ENCODE results near the gene MAPKAPK5. TPM values are rescaled to one million over a fixed set of nuclear protein-coding genes. Genes with fewer than 3 reads are reported as not detected.

Gene MAPKAPK5
- total RNA-seq, 1 experiment from 2014 or later, result 89.5 TPM

DNA sequence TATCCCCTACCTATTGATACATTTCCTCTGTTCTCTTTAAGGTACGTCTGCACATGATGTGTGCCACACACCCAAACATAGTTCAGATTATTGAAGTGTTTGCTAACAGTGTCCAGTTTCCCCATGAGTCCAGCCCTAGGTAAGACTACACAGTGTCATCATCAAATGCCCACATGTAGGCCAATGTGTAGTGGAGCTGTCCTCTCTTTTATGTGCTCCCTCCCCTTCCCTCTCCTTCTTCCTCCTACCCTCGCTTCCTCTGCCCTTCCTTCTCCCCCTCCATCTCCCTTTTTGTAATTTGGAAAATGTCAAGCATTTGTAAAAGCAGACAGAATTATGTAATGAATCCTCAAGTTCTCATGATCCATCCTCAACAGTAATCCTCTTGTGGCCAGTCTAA, 25.5 kb downstream of the MAPKAPK5 start:
- H3K9me3 Mint-ChIP-seq (ENCODE audit: unreplicated experiment), result no peaks in the 10 kb centered on the region
- no peak overlapping the region for H3K4me3 Mint-ChIP-seq (ENCODE audit: unreplicated experiment)
- no peaks in the 10 kb centered on the region for H3K9me3 ChIP-seq
- POLR2A ChIA-PET, result no interaction called here
- BruUV-seq (replicated peaks), result no TSS peak
- H3K27ac Mint-ChIP-seq (ENCODE audit: unreplicated experiment), result no peak overlapping the region
- H3K4me1 Mint-ChIP-seq (ENCODE audit: low read depth, unreplicated experiment), result no peaks in the 10 kb centered on the region
- intact Hi-C loops (cut with micrococcal nuclease; ENCODE audit: unreplicated experiment), result no loop called here
- no peak for DNase-seq
- no peaks in the 10 kb centered on the region for H3K27me3 ChIP-seq (replicated peaks; ENCODE audit: control insufficient read depth, insufficient read depth, low read length)
- H3K27me3 Mint-ChIP-seq (ENCODE audit: insufficient read depth, unreplicated experiment), result no peaks in the 10 kb centered on the region
- TF ChIP-seq CTCF (IDR thresholded peaks at IDR 0.05; ENCODE audit: insufficient read depth in 1 of 2, low read depth in 1 of 2, low read length in 1 of 2, severe bottlenecking in 1 of 2, unreplicated experiment in 1 of 2), result no peak
- CTCF ChIA-PET, result no interaction called here
- H3K36me3 Mint-ChIP-seq (ENCODE audit: insufficient read depth, unreplicated experiment), result peaks cover 63% of the 10 kb centered on the region
- no peaks in the 10 kb centered on the region for H3K4me1 ChIP-seq
- H3K4me3 ChIP-seq (ENCODE audit: low read depth, low read length), result no peak overlapping the region
- no peaks in the 10 kb centered on the region; the same call in 1 of the 2 replicates for H3K36me3 ChIP-seq (ENCODE audit: control insufficient read depth, insufficient read depth, low read length)

DNA sequence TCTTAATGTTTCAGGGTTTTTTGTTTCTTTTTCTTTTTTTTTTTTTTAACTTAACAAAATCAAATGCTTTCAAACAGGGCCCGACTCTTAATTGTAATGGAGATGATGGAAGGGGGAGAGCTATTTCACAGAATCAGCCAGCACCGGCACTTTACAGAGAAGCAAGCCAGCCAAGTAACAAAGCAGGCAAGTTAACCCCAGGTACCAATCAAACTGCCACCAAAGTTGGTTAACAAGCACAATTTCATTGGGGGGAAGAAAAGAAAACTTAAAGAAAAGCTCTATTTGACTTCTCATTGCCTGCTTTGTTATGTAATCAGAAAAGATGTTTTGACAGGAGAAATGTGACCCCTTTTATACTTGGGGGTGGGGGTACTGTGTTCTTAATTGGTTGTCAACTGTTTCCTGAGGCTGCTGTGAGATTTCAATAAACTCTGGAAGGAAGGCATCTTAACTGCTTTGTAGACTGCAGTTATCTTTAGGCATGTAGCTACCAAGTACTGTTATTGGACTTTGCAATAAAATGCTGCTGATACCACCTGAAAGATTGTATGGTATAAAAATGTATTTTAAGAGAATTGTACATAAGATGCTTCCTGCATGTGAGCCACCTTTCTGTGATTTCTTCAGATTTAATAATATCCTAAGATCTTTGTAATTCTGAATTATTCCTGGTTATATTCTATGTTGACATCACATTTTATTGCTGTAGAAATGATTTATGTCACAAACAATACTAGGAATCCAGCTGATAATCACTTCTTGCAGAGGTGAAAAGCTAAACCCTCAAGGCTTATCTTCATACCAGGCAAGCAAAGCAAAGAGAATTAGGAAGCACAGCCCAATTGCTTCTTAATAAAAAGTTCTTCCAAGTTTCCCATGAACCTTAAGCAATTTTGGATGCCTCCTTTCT, 26.9 kb downstream of the MAPKAPK5 start:
- H3K27ac Mint-ChIP-seq (ENCODE audit: unreplicated experiment), result no peak overlapping the region
- H3K4me3 Mint-ChIP-seq (ENCODE audit: unreplicated experiment), result no peak overlapping the region
- H3K36me3 Mint-ChIP-seq (ENCODE audit: insufficient read depth, unreplicated experiment), result peaks cover 63% of the 10 kb centered on the region
- no peaks in the 10 kb centered on the region for H3K9me3 Mint-ChIP-seq (ENCODE audit: unreplicated experiment)
- ChIA-PET POLR2A (no interaction called here), CTCF (no interaction called here)
- intact Hi-C loops (cut with micrococcal nuclease; ENCODE audit: unreplicated experiment), result no loop called here
- H3K4me1 Mint-ChIP-seq (ENCODE audit: low read depth, unreplicated experiment), result no peaks in the 10 kb centered on the region
- Histone ChIP-seq H3K9me3 (no peaks in the 10 kb centered on the region), H3K4me3 (ENCODE audit: low read depth, low read length) (no peak overlapping the region), H3K36me3 (ENCODE audit: control insufficient read depth, insufficient read depth, low read length) (no peaks in the 10 kb centered on the region; the same call in 1 of the 2 replicates), H3K27me3 (replicated peaks; ENCODE audit: control insufficient read depth, insufficient read depth, low read length) (no peaks in the 10 kb centered on the region), H3K4me1 (no peaks in the 10 kb centered on the region)
- BruUV-seq (replicated peaks), result TSS peak; percentile 2
- no peak for DNase-seq
- H3K27me3 Mint-ChIP-seq (ENCODE audit: insufficient read depth, unreplicated experiment), result no peaks in the 10 kb centered on the region
- no peak for TF ChIP-seq CTCF (IDR thresholded peaks at IDR 0.05; ENCODE audit: insufficient read depth in 1 of 2, low read depth in 1 of 2, low read length in 1 of 2, severe bottlenecking in 1 of 2, unreplicated experiment in 1 of 2)

GRCh38 chr12:111869671-111870070, 27.6 kb downstream of the MAPKAPK5 start:
- peaks cover 65% of the 10 kb centered on the region for H3K36me3 Mint-ChIP-seq (ENCODE audit: insufficient read depth, unreplicated experiment)
- POLR2A ChIA-PET, result no interaction called here
- H3K9me3 Mint-ChIP-seq (ENCODE audit: unreplicated experiment), result no peaks in the 10 kb centered on the region
- no peak overlapping the region for H3K27ac Mint-ChIP-seq (ENCODE audit: unreplicated experiment)
- CTCF ChIA-PET, result no interaction called here
- H3K27me3 Mint-ChIP-seq (ENCODE audit: insufficient read depth, unreplicated experiment), result no peaks in the 10 kb centered on the region
- H3K4me3 ChIP-seq (ENCODE audit: low read depth, low read length), result no peak overlapping the region
- H3K9me3 ChIP-seq, result no peaks in the 10 kb centered on the region
- no peak for TF ChIP-seq CTCF (IDR thresholded peaks at IDR 0.05; ENCODE audit: insufficient read depth in 1 of 2, low read depth in 1 of 2, low read length in 1 of 2, severe bottlenecking in 1 of 2, unreplicated experiment in 1 of 2)
- H3K27me3 ChIP-seq (replicated peaks; ENCODE audit: control insufficient read depth, insufficient read depth, low read length), result no peaks in the 10 kb centered on the region
- no peak overlapping the region for H3K4me3 Mint-ChIP-seq (ENCODE audit: unreplicated experiment)
- no peaks in the 10 kb centered on the region for H3K4me1 Mint-ChIP-seq (ENCODE audit: low read depth, unreplicated experiment)
- intact Hi-C loops (cut with micrococcal nuclease; ENCODE audit: unreplicated experiment), result no loop called here
- no peaks in the 10 kb centered on the region; the same call in 1 of the 2 replicates for H3K36me3 ChIP-seq (ENCODE audit: control insufficient read depth, insufficient read depth, low read length)
- no peak for DNase-seq
- no peaks in the 10 kb centered on the region for H3K4me1 ChIP-seq
- no TSS peak for BruUV-seq (replicated peaks)

Measured in Caco-2 (cell line).